ENCODE results near the gene EGFL7.
"Not testable (repeated sequence)": the region's sequence is repeated elsewhere in the genome, so short reads cannot be mapped to it uniquely, and the experiment has no call there.

Gene EGFL7

GRCh38 chr9:136696502-136696901, 33.8 kb downstream of the EGFL7 start:
- no peak for DNase-seq (ENCODE audit: low read depth in 1 of 2, low spot score in 1 of 2)

GRCh38 chr9:136697146-136697820, 34.6 kb downstream of the EGFL7 start:
- DNase-seq (ENCODE audit: low read depth in 1 of 2, low spot score in 1 of 2), result no peak

- no peak for DNase-seq (ENCODE audit: low read depth in 1 of 2, low spot score in 1 of 2)
Observed at GRCh38 chr9:136697821-136698526, 35.3 kb downstream of the EGFL7 start.

GRCh38 chr9:136698635-136699246, 36.0 kb downstream of the EGFL7 start:
- no peak for DNase-seq (ENCODE audit: low read depth in 1 of 2, low spot score in 1 of 2)

GRCh38 chr9:136700304-136700703, 37.6 kb downstream of the EGFL7 start:
- DNase-seq (ENCODE audit: low read depth in 1 of 2, low spot score in 1 of 2), result no peak

- peak in 1 of 2 donors; percentile 35 for DNase-seq (ENCODE audit: low read depth in 1 of 2, low spot score in 1 of 2)
Observed at GRCh38 chr9:136700959-136701667, 38.4 kb downstream of the EGFL7 start.

- DNase-seq (ENCODE audit: low read depth in 1 of 2, low spot score in 1 of 2), result no peak
Observed at GRCh38 chr9:136701668-136702053, 38.9 kb downstream of the EGFL7 start.

GRCh38 chr9:136703276-136703860, 40.7 kb downstream of the EGFL7 start:
- DNase-seq (ENCODE audit: low read depth in 1 of 2, low spot score in 1 of 2), result no peak

- not testable (repeated sequence) for DNase-seq (ENCODE audit: low read depth in 1 of 2, low spot score in 1 of 2)
Observed at GRCh38 chr9:136704741-136705140, 42.0 kb downstream of the EGFL7 start.

GRCh38 chr9:136705564-136705963, 42.8 kb downstream of the EGFL7 start:
- DNase-seq (ENCODE audit: low read depth in 1 of 2, low spot score in 1 of 2), result no peak

- no peak for DNase-seq (ENCODE audit: low read depth in 1 of 2, low spot score in 1 of 2)
Observed at GRCh38 chr9:136707011-136707410, 44.3 kb downstream of the EGFL7 start.

- no peak for DNase-seq (ENCODE audit: low read depth in 1 of 2, low spot score in 1 of 2)
Observed at GRCh38 chr9:136707849-136708517, 45.3 kb downstream of the EGFL7 start.

GRCh38 chr9:136709454-136710109, 46.9 kb downstream of the EGFL7 start:
- DNase-seq (ENCODE audit: low read depth in 1 of 2, low spot score in 1 of 2), result no peak

- no peak for DNase-seq (ENCODE audit: low read depth in 1 of 2, low spot score in 1 of 2)
Observed at GRCh38 chr9:136710543-136710942, 47.8 kb downstream of the EGFL7 start.

- DNase-seq (ENCODE audit: low read depth in 1 of 2, low spot score in 1 of 2), result not testable (repeated sequence)
Observed at GRCh38 chr9:136711219-136711648, 48.5 kb downstream of the EGFL7 start.

GRCh38 chr9:136711751-136712689, 49.3 kb downstream of the EGFL7 start, which contains the start of gene DIPK1B:
Gene DIPK1B (plus strand): TSS chr9:136712572. CDS start chr9:136712666, 94 bp downstream.
- no peak for DNase-seq (ENCODE audit: low read depth in 1 of 2, low spot score in 1 of 2)

GRCh38 chr9:136712690-136713544, 50.2 kb downstream of the EGFL7 start:
- no peak for DNase-seq (ENCODE audit: low read depth in 1 of 2, low spot score in 1 of 2)

- DNase-seq (ENCODE audit: low read depth in 1 of 2, low spot score in 1 of 2), result no peak
Observed at GRCh38 chr9:136713550-136713949, 50.8 kb downstream of the EGFL7 start.

All from activated T-helper 1 cell treated with anti-CD3 and anti-CD28 coated beads, Interleukin-2, amount 50 U/mL, for 16 hours (primary cell).